Stimulated activated CD4-positive, alpha-beta T cell treated with anti-CD3 and anti-CD28 coated beads, Interleukin-2, amount 100 ng/mL, for 24 hours (primary cell): ENCODE data around the gene TERB1.

Experiments
- DNase-seq, 2 donors: peaks; one replicate each; pipeline ENCODE4 v3.0.0-alpha.2; 2020

Gene TERB1

DNA sequence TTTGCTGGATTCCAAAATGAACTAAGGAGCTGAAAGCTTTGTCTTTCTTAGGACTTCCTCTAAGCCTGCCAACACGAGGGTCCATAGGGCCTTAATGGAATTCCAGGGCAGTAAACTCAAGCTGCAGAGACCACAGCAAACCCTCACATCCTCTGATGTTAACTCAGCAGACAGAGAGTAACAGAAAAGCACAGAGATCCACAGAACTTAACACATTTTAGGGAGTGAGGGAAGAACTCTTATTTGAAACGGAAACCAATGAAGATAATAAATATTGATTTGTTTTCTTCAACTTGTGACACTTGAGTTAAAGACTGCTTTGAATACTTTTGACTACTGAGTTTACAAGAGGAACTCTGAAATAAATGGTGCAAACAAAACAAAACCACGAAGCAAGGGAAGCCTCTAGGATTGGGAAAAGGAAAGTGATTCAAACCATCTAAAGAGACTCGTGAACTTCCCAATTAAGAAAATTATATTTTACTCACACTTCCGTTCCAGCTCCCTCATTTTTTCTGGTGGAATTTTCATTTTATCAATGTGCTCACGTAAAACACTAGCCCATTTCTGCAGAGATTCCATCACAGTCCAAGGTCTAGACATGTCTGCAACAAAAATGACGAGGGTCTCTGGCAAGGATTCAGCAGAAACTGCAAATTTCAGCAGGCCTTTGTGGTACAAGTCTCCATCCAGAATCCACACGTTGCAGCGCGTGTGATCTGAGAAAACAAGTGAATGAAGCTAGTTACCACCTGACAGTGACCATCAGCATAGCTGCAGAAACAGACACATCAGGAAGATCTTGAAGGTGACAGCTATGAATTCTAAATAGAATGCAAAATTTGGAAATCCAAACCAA is 59.2 kb downstream of the TERB1 start:
- DNase-seq, result no peak

DNA sequence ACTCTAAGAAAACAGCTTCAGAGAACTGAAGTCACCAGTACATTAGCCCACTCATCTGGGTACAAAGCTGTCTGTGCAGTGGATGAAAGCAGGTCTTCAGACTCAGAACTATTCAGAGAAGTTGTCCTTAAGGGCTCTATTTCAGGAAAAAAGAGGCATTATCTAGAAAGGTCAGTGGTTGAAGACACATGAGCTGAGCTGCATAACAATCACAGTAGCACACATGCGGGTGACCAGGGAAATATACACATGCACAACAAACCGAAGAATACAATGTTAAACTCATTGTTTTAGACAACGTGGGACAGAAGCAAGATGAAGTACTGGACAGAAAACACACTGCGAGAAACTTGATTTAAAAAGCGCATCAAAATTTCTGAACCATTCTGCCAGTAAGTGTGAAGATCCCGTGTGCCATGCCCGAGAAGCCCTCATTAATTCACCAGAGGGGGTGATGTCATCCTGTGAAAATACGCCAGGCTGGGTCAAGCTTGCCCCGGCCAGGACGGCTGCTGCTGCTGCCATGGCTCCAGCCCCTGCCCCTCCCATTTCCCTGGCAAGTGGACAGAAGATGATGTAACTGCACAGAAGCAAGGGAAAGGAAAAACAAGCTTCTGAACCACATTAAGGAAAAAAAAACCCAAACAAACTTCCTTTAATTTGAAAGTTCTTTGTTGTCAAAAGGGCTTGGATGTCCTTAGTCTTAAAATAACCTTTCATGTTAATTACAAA is 60.0 kb downstream of the TERB1 start:
- DNase-seq, result no peak

DNA sequence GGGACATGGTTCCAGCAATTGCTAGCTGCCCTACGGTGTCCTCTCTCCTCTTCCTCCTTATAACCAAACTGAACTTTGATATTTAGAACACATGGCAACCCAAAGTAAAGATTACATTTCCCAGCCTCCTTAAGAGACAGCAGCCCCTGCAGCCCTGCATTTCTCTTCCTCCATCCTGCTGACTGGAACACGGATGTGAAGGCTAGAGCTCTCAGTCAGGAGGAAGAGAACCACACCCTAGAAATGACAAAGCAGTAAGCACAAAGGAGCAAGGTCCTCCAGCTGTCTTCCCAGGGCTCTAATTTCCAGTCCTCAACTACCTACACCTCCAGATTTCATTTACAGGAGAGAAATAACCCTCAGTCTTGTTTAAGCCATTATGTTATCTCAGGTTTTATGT is 60.9 kb downstream of the TERB1 start:
- DNase-seq, result no peak

GRCh38 chr16:66740010-66740409 is 61.4 kb downstream of the TERB1 start:
- peak; percentile 29 to 37 for DNase-seq

DNA sequence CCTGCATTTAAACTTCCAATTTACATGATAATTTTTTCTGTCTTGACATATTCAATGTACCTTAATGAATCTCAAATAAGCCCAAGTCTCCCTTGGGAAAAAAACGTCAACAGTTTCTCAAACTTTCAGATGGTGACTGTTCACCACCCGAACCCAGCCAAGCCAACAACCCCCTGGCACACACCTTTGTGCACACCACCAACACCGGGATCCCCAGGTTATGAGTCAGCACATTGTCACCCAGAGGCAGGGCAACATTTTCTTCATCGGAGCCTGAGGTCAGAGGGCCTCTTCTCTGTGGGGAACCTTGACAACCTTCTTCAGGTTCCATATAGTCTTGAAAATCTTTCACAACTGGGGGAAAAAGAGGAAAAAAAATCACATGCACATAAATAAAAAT is 65.5 kb downstream of the TERB1 start:
- DNase-seq, result no peak

DNA sequence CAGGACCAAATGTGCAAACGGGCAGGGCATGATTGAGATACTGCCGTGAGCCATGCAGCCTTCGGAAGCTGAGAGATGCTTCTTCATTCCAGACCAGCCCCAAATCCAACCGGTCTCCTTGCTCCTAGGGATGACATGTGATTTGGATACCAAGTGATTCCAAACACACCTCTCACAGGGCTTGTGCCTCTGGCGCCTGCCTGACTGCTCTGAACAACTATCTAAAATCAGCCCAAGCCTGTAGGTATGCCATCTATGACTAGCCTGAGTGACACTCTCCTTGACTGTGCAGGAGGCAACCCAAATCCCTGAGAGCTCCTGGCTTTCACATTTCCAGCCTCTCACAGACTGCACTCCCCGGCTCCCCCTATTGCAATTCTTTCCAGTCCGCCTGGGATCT is 70.3 kb downstream of the TERB1 start:
- no peak for DNase-seq

DNA sequence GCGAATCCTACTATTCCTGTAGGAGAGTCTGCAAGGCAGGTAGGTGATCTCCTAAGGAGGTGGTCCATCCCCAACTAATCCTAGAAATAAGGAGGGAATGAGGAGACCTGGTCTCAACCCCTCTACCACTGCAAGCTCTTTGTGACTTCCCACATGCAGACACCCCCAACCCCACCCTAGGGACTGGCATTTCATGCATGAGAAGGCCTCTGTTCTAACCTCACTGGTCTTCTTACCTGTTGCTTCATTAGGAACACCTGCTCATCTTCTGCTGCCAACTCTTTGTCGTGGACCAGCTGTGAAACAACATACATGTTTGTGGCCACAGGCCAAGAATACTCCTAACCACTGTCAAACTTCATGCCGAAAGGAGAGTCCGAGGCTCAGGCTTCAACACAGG is 72.6 kb downstream of the TERB1 start:
- no peak for DNase-seq

GRCh38 chr16:66728117-66728787 is 73.1 kb downstream of the TERB1 start:
- DNase-seq, result no peak

DNA sequence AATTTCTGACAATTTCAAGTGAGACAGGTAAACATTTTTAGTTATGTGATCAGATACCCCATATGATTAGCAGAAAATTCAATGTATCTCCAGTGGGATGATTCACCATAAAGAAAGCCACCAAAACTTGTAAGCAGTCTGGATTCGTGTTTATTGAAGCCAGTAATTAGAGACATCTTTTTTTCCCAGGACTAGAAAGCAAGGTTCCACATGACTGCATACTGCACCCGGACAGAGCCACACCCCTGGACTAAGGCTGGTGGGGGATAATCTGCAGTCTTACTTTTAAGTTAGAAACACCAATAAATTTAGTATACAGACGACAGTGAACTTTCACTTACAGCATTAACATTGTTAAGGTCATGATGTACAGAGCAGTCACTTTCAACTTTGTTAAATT is 80.6 kb downstream of the TERB1 start:
- no peak for DNase-seq

- DNase-seq, result no peak
Measured at GRCh38 chr16:66719246-66719645, 82.1 kb downstream of the TERB1 start.

- DNase-seq, result no peak
Measured at GRCh38 chr16:66717776-66718175, 83.6 kb downstream of the TERB1 start.

- DNase-seq, result peak; percentile 20 to 24
Measured at GRCh38 chr16:66717112-66717675, 84.2 kb downstream of the TERB1 start.

DNA sequence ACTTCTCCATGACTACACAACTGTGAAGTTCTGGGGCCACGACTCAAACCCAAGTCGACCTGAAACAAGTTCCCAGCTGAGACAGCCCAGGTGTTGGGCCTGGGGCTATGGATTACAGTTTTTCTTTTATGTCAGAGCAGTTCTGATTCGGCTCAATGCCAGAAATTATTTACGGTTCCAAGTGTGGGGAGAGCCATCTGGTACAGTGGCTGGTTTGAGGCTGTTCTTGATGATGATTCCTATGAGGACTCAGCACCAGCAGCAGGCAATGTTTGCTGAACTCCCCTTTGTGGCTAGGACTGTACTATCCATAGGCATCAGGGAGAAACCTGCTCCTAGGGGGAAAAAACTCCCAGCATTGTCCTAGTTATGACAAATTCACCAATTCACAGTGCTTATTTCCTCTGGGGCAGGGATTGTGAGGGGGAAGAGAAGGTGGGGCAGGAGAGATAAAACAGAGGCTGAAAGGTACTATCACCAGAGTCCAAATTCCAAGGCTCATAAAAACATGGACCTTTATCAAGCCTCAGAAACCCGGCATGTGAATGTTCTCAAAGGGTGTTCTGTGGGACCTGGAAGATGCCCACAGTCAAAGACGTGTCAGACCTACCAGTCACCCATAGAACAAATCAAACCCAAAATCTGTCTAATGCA is 86.6 kb downstream of the TERB1 start:
- no peak for DNase-seq

DNA sequence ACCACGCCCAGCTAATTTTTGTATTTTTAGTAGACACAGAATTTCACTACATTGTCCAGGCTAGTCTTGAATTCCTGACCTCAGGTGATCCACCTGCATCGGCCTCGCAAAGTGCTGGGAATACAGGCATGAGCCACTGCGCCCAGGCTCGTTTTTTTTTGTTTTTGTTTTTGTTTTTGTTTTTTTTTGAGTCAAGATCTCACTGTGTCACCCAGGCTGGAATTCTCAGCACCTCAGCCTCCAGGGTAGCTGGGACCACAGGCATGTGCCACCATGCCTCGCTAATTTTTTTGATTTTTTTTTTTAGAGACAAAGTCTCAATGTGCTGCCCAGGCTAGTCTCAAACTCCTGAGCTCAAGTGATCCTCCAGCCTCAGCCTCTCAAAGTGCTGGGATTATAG is 87.3 kb downstream of the TERB1 start:
- no peak for DNase-seq

DNA sequence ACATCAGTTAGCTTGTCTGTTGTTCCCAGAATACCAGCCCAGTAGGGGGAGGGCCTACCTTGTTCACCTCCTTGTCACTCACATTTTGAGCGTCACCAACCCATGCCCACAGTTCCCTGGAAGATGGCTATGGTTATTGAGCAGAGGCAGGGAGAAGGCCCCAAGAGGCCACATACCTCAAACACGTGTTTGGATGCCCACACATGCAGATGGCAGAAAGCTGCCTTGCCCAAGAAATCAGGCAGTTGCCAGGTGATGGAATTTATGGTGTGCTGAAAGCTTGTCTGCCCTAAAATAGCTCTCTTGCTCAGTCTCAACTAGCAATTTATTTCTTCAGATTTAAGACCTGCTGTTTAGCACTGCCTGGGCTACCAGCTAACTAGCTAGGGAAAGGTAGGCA is 88.3 kb downstream of the TERB1 start:
- no peak for DNase-seq

DNA sequence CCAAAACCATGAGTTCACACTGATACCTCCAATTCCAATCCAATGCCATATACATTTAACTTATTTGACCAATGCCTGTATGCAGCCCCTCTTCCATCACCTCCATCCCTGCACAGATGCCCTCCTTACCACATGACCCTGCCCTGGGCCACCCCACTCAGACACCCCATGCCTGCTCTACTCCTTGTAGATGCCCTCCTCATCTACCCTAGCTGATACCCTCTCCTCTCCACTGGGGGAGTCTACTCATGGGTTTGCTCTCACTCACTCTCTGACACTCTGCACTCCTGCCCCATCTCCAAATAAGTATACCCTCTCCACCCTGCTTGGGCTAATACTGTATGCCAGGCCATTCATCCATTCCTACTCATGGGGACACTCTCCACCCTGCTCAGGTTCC is 88.9 kb downstream of the TERB1 start:
- DNase-seq, result no peak

- no peak for DNase-seq
Measured at GRCh38 chr16:66711581-66711980, 89.8 kb downstream of the TERB1 start.

DNA sequence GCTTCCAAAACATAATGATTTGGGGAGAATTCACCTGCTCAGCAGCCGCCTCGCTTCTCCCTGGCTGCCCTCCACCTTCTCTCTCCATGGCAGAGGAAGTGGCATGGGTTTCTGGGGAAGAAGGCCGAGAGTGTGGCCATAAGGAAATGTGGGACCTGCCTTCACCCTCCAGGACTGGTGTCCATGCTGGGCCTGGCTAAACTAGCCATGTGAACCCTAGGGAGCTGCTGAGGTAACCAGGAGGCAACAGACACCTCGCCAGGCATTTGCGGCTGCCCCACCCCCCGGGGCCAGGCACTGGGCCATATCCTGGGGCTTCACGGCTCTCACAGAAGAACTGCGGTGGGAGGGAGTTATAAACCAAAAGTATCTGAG is 94.9 kb downstream of the TERB1 start:
- DNase-seq, result no peak

DNA sequence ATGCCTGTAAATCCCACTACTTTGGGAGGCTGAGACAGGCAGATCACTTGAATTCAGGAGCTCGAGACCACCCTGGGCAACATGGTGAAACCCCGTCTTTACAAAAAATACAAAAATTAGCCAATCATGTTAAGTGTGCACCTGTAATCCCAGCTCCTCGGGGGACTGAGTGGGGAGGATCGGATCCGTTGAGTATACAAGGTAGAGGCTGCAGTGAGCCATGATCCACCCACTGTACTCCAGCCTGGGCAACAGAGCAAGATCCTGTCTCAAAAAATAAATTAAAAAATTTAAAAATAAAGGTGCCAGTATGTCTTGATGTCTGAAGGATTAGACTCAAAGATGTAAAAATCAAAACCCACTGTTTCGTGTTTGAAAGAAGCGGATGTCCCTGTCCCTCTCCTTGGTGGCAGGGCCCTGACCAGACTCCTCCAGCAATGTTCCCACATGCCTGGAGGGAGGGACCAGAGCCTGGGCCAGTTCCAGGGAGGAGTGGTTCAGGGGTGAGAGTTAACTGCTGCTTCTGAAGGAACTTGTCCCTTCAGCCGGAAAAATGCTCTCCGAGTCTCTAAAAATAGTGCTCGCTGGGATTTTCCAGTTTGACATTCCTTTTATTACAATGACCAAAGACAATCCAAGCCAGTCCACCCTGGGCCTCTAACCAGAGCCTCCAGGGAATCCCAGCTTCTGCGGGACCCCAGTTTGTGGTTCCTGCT is 95.4 kb downstream of the TERB1 start:
- no peak for DNase-seq
